ENCODE results near the gene SDCCAG8. TPM values are rescaled to one million over a fixed set of nuclear protein-coding genes. Genes with fewer than 3 reads are reported as not detected.

The SDCCAG8 gene
- total RNA-seq, 1 donor: 41.0 TPM

DNA sequence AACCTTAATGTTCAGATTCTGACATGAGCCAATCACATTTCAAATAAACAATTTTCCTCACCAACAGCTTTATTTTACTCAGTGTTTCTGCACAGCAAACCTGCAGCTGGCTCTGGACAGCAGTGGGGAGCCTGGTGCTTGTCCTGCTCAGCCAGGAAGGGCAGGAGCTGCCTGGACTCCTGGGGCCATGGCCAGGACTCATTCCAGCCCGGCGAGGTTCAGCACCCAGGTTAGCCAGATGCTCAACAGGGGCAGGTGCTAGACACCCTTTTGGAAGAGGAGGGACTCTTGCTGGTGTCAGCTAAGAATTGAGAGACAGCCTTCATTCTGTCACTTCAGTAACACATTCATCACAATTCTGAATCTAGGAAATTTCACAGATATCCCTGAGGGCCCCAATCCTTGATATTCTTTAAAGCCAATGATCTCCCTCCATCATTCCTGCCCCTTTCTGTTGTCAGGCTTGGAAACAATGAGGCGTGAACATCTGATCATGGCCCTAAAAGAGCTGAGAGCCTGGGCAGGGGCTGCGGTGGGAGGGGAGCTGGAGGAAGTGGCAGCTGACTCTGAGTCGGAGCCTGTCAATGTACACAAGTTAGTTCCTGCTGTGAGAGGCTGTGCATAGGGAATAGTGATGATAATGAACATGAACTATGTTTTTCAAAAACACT is 251.3 kb downstream of the SDCCAG8 start:
- DNase-seq (ENCODE audit: low read depth): no peak
- H3K4me3 ChIP-seq (ENCODE audit: low read depth, low read length): no peak overlapping the region
- TF ChIP-seq CTCF (IDR thresholded peaks at IDR 0.05; ENCODE audit: insufficient read depth, low read depth, low read length): no peak

- H3K4me3 ChIP-seq (ENCODE audit: low read depth, low read length): no peak overlapping the region
- no peak for TF ChIP-seq CTCF (IDR thresholded peaks at IDR 0.05; ENCODE audit: insufficient read depth, low read depth, low read length)
- no peak for DNase-seq (ENCODE audit: low read depth)
Observed at GRCh38 chr1:243507672-243508302, 251.9 kb downstream of the SDCCAG8 start.

DNA sequence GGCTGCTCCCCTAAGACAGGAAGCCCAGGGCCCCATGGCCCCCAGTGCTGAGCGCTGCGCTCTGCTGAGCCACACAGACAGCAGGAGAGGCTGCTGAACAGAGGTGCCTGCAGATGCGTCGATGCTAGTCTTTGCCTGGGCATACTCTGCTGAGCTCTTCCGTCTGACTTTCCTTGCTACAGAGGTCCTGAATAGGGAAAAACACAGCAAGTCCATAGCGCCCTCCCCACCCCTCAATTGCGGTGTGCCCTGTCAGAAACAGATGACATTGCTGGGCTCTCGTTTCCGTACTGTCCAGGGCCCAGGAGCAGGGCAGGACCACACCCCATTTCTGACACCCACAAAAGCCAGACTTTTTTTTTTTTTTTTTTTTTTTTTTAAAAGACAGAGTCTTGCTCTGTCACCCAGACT is 252.5 kb downstream of the SDCCAG8 start:
- TF ChIP-seq CTCF (IDR thresholded peaks at IDR 0.05; ENCODE audit: insufficient read depth, low read depth, low read length): no peak
- DNase-seq (ENCODE audit: low read depth): no peak
- H3K4me3 ChIP-seq (ENCODE audit: low read depth, low read length): no peak overlapping the region

DNA sequence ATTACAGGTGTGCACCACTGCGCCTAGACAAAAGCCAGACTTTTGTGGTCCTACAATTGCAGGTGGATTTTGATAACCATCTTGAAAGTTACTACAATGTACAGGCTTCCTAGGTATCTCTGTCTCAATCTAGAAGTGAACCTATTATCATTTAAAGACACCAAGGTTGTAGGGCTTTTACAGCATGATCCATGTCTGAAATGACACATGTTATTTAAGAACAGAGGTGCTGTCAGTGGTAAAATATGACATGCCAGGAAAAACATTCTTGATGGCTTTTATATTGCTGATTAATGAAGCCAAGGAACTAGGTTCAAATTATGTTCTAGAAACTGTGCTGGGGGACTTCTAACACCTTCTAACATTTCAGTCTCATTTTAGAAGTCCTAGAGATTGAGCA is 253.1 kb downstream of the SDCCAG8 start:
- TF ChIP-seq CTCF (IDR thresholded peaks at IDR 0.05; ENCODE audit: insufficient read depth, low read depth, low read length): no peak
- no peak for DNase-seq (ENCODE audit: low read depth)
- no peak overlapping the region for H3K4me3 ChIP-seq (ENCODE audit: low read depth, low read length)

- no peak overlapping the region for H3K4me3 ChIP-seq (ENCODE audit: low read depth, low read length)
- no peak for TF ChIP-seq CTCF (IDR thresholded peaks at IDR 0.05; ENCODE audit: insufficient read depth, low read depth, low read length)
- DNase-seq (ENCODE audit: low read depth): no peak
Observed at GRCh38 chr1:243510928-243511327, 255.1 kb downstream of the SDCCAG8 start.

DNA sequence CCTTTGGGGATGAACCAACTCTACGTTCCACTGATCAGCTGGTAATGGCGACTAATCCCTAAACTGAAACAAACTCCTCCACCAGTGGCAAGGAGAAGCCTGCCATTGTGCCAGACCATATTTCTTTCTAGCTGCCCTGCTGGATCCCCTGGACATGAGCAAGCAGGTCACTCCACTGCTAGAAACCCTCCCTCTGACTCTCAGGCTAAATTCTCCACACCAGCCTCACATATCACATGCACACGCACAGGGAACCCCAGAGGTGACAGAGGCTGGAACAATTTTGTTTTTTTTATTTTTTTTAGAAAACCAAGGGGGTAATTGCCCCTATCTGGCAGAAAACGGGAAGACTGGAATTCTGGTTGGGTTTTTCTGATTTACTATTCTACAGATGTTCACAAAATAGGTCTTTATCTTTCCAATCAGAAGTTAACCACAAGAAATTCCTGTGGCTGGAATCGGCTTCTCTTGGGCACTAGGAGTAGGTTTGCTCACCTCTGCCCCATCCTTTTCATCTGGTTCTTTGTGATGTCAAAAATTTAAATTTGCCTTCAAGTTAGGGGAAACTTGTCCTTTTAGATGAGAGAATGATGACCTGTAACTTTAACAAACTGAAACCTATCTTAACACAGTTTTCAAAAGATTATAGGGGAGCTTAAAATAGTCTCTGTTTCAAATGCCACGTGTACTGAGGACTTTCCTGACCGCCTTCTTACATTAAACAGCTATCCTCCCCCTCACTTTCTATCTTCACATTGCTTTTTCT is 258.1 kb downstream of the SDCCAG8 start:
- H3K4me3 ChIP-seq (ENCODE audit: low read depth, low read length): no peak overlapping the region
- no peak for TF ChIP-seq CTCF (IDR thresholded peaks at IDR 0.05; ENCODE audit: insufficient read depth, low read depth, low read length)
- DNase-seq (ENCODE audit: low read depth): peak; percentile 82
